ENCODE results near the gene CAPG. TPM values are rescaled to one million over a fixed set of nuclear protein-coding genes. Genes with fewer than 3 reads are reported as not detected.

CAPG gene, protein sequence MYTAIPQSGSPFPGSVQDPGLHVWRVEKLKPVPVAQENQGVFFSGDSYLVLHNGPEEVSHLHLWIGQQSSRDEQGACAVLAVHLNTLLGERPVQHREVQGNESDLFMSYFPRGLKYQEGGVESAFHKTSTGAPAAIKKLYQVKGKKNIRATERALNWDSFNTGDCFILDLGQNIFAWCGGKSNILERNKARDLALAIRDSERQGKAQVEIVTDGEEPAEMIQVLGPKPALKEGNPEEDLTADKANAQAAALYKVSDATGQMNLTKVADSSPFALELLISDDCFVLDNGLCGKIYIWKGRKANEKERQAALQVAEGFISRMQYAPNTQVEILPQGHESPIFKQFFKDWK
- 100 to 1,000 TPM; 169 to 611 (median 375) TPM for total RNA-seq

DNA sequence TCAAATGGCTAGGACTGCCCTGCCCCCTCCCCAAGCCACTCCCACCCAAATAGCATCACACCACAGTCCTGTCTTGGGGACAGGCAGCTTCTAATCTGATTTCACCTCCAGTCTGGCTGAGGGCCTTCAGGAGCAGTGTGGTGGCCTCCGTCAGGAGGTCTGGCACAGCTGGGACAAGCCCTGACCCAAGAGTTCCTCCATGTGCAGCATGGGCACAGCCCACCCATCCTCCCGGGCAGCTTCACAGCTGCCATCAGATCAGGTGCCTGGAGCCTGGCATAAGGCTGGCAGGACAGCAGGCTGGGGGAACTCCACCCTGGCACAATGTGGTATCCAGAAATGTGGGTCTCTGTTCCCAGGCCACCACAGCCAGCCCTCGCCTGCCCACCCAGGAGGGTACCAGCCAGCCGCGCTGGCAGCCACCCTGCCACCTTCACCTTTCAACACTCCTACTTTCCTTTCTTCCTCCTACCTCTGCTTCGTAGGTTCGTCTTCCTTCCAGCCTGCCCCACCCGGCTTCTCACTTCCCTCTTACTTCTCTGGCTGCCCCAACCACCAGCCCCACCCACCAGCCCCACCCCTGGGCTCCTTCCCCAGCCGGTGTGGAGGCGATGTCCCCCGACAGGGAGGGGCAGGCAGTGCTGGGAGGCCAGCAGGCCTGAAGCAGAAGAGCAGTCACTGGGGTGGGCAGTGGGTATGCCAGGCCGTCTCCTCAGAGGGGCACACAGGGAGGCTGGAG lies at the start of gene CAPG:
CAPG (minus strand) TSS at position 522 of the 739 bp plus-strand sequence. CDS start 8,221 bp downstream, outside the sequence.
- no peaks in the 10 kb centered on the region for H3K27me3 ChIP-seq
- DNase-seq (peak; percentile 88 to 90), ATAC-seq (ENCODE audit: low FRiP score in 2 of 2) (peak; percentile 58)
- TF ChIP-seq POLR2AphosphoS5 (IDR thresholded peaks at IDR 0.05) (peak in 1 of 2 donors; percentile 25), EP300 (IDR thresholded peaks at IDR 0.05) (no peak), POLR2A (IDR thresholded peaks at IDR 0.05) (peak in 1 of 4 donors; percentile 77)
- TF ChIP-seq, protein P1, sequence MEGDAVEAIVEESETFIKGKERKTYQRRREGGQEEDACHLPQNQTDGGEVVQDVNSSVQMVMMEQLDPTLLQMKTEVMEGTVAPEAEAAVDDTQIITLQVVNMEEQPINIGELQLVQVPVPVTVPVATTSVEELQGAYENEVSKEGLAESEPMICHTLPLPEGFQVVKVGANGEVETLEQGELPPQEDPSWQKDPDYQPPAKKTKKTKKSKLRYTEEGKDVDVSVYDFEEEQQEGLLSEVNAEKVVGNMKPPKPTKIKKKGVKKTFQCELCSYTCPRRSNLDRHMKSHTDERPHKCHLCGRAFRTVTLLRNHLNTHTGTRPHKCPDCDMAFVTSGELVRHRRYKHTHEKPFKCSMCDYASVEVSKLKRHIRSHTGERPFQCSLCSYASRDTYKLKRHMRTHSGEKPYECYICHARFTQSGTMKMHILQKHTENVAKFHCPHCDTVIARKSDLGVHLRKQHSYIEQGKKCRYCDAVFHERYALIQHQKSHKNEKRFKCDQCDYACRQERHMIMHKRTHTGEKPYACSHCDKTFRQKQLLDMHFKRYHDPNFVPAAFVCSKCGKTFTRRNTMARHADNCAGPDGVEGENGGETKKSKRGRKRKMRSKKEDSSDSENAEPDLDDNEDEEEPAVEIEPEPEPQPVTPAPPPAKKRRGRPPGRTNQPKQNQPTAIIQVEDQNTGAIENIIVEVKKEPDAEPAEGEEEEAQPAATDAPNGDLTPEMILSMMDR (IDR thresholded peaks at IDR 0.05): no peak
- H3K9me3 ChIP-seq: no peaks in the 10 kb centered on the region
- no peaks in the 10 kb centered on the region for H3K36me3 ChIP-seq
- peak within 1 kb of the TSS in 3 of 4 donors; percentile 29 to 47 (median 44) for H3K4me3 ChIP-seq
- peak within 1 kb of the TSS; percentile 53 to 89 (median 75) for H3K27ac ChIP-seq
- 31 to 38% methylated on average over 9 to 12 of the region's 12 CpGs for WGBS, 2 donors
- H3K4me1 ChIP-seq: peaks cover 3 to 67% (median 32%) of the 10 kb centered on the region in 4 donors

DNA sequence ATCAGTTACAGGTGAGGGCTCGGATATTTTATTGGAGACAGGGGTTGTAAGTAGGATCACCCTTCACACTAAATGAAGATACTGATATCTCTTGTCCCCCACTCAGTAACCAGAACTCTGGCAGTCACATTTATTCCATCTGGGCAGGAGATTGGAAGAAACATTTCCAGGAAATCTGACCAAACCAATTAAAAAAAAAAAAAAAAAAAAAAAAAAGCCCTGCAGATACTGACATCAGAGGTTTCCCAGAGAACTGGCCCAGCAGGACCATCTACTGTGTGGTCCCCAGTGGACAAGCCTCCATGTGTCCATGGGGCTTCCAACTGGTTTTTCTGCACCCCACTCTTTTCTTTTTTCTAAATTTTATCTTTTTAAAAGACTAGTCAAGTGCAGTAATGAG lies 49.6 kb upstream of the CAPG start:
- ATAC-seq (ENCODE audit: low FRiP score in 2 of 2) (no peak), DNase-seq (no peak)
- TF ChIP-seq, protein P1 (IDR thresholded peaks at IDR 0.05): no peak
- no peak for TF ChIP-seq EP300 (IDR thresholded peaks at IDR 0.05)
- no peak for TF ChIP-seq POLR2A (IDR thresholded peaks at IDR 0.05)
- no peak for TF ChIP-seq POLR2AphosphoS5 (IDR thresholded peaks at IDR 0.05)

DNA sequence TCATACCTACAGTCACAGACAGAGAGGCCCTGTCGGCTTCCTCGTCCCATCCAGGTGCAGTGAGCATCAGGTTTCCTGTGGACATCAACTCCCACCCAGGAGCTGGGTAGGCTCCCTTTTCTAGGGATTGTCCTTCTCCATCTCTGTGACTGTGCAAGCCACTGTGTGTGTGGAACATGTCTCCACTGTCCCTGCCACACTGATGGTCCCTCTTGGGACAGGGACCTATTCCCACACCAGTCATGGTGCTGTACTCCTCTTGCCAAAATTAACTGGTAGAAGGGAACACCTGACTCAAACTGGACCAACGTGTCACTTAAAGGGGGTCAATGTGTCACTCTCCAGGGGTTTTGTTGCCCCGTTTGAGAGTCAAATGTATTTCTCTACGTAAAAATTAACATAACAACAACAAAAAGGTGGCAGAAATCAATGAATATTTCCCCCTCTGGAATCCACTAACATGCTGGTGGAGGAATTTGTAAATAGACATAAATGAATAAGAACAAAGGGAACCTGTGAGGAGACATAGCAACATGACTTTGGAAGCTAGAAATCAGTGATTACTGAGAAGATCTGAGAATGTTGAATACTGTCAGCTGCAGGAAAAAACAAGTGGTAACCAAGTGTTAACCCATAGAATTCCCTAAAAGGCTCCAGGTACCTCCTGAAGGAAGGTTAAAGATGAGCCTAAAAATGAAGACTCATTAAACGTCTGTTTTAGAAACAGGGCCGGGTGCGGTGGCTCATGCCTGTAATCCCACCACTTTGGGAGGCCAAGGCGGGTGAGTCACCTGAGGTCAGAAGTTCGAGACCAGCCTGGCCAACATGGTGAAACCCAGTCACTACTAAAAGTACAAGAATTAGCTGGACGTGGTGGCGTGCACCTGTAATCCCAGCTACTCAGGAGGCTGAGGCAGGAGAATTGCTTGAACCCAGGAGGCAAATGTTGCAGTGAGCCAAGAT lies 48.7 kb upstream of the CAPG start:
- 81 to 82% methylated on average over 11 to 12 of the region's 12 CpGs for WGBS, 2 donors
- H3K36me3 ChIP-seq: no peaks in the 10 kb centered on the region
- no peak for DNase-seq
- H3K4me3 ChIP-seq: no peak overlapping the region
- ATAC-seq (ENCODE audit: low FRiP score in 2 of 2): no peak
- H3K9me3 ChIP-seq: no peaks in the 10 kb centered on the region
- H3K27me3 ChIP-seq: no peaks in the 10 kb centered on the region
- TF ChIP-seq POLR2A (IDR thresholded peaks at IDR 0.05): no peak
- TF ChIP-seq POLR2AphosphoS5 (IDR thresholded peaks at IDR 0.05): no peak
- TF ChIP-seq EP300 (IDR thresholded peaks at IDR 0.05): no peak
- TF ChIP-seq, protein P1 (IDR thresholded peaks at IDR 0.05): no peak
- no peak overlapping the region for H3K27ac ChIP-seq
- no peaks in the 10 kb centered on the region for H3K4me1 ChIP-seq

More for the DNA sequence above, 49.6 kb upstream of the CAPG start:
- H3K27me3 ChIP-seq: no peaks in the 10 kb centered on the region
- no peaks in the 10 kb centered on the region for H3K36me3 ChIP-seq
- H3K4me3 ChIP-seq: no peak overlapping the region
- H3K27ac ChIP-seq: no peak overlapping the region
- H3K4me1 ChIP-seq: no peaks in the 10 kb centered on the region
- WGBS, 2 donors: 94 to 100% methylated on average over 1 of the region's 1 CpG
- no peaks in the 10 kb centered on the region for H3K9me3 ChIP-seq

DNA sequence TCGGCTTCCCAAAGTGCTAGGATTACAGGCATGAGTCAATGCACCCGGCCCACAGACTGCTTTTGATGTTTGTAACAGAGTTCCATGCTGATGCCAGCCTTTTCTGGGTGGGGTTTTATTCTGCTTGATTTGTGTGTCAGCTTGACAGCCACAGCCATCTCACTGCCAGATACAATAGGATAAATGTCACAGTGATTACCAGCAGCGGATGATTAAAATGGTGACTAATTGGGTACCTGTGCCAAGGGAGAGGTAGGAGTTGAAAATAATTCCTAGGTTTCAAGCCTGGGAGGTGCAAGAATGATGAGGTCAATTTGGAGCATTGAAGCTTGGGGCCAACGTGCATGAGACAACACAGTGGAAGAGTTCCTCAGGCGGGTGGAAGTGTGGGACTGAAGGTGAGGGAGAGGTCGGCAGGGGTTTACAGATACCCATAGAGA lies 47.7 kb upstream of the CAPG start:
- no peak overlapping the region for H3K27ac ChIP-seq
- TF ChIP-seq, protein P1 (IDR thresholded peaks at IDR 0.05): no peak
- TF ChIP-seq POLR2A (IDR thresholded peaks at IDR 0.05): no peak
- no peak for TF ChIP-seq POLR2AphosphoS5 (IDR thresholded peaks at IDR 0.05)
- TF ChIP-seq EP300 (IDR thresholded peaks at IDR 0.05): no peak
- no peak overlapping the region for H3K4me3 ChIP-seq
- no peak for ATAC-seq (ENCODE audit: low FRiP score in 2 of 2)
- DNase-seq: no peak
- no peaks in the 10 kb centered on the region for H3K9me3 ChIP-seq
- no peaks in the 10 kb centered on the region for H3K36me3 ChIP-seq
- no peaks in the 10 kb centered on the region for H3K27me3 ChIP-seq
- 78 to 89% methylated on average over 6 of the region's 6 CpGs for WGBS, 2 donors
- no peaks in the 10 kb centered on the region for H3K4me1 ChIP-seq

Measured in upper lobe of left lung (tissue), 6 donors.